ENCODE data around the gene ZNF480. TPM values are rescaled to one million over a fixed set of nuclear protein-coding genes. Genes with fewer than 3 reads are reported as not detected.

ZNF480 gene
- total and polyA plus RNA-seq, 2 of the 13 experiments (the other 11 are each of a cell fraction or from before 2014, with no cell fraction given): 2.1 to 9.6 TPM

- TF ChIP-seq, protein P1, sequence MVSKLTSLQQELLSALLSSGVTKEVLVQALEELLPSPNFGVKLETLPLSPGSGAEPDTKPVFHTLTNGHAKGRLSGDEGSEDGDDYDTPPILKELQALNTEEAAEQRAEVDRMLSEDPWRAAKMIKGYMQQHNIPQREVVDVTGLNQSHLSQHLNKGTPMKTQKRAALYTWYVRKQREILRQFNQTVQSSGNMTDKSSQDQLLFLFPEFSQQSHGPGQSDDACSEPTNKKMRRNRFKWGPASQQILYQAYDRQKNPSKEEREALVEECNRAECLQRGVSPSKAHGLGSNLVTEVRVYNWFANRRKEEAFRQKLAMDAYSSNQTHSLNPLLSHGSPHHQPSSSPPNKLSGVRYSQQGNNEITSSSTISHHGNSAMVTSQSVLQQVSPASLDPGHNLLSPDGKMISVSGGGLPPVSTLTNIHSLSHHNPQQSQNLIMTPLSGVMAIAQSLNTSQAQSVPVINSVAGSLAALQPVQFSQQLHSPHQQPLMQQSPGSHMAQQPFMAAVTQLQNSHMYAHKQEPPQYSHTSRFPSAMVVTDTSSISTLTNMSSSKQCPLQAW (CRISPR knock-in tag; IDR thresholded peaks at IDR 0.05): no peak
- no peak for TF ChIP-seq ZFAT (CRISPR knock-in tag; conservative IDR thresholded peaks at IDR 0.05)
- no peak for TF ChIP-seq ZNF263 (CRISPR knock-in tag; IDR thresholded peaks at IDR 0.05)
- 0 out of 2 replicates have a peak, but pooled peaks have one; percentile 55 for TF ChIP-seq PCBP1 (IDR thresholded peaks at IDR 0.05; ENCODE audit: borderline replicate concordance, low read depth, low read length)
- no peak for TF ChIP-seq ZNF326 (CRISPR knock-in tag; IDR thresholded peaks at IDR 0.05; ENCODE audit: borderline replicate concordance)
- no peak for TF ChIP-seq ZNF766 (CRISPR knock-in tag; IDR thresholded peaks at IDR 0.05; ENCODE audit: borderline replicate concordance)
- TF ChIP-seq GPN1 (CRISPR knock-in tag; IDR thresholded peaks at IDR 0.05; ENCODE audit: borderline replicate concordance): no peak
- TF ChIP-seq, protein P2, sequence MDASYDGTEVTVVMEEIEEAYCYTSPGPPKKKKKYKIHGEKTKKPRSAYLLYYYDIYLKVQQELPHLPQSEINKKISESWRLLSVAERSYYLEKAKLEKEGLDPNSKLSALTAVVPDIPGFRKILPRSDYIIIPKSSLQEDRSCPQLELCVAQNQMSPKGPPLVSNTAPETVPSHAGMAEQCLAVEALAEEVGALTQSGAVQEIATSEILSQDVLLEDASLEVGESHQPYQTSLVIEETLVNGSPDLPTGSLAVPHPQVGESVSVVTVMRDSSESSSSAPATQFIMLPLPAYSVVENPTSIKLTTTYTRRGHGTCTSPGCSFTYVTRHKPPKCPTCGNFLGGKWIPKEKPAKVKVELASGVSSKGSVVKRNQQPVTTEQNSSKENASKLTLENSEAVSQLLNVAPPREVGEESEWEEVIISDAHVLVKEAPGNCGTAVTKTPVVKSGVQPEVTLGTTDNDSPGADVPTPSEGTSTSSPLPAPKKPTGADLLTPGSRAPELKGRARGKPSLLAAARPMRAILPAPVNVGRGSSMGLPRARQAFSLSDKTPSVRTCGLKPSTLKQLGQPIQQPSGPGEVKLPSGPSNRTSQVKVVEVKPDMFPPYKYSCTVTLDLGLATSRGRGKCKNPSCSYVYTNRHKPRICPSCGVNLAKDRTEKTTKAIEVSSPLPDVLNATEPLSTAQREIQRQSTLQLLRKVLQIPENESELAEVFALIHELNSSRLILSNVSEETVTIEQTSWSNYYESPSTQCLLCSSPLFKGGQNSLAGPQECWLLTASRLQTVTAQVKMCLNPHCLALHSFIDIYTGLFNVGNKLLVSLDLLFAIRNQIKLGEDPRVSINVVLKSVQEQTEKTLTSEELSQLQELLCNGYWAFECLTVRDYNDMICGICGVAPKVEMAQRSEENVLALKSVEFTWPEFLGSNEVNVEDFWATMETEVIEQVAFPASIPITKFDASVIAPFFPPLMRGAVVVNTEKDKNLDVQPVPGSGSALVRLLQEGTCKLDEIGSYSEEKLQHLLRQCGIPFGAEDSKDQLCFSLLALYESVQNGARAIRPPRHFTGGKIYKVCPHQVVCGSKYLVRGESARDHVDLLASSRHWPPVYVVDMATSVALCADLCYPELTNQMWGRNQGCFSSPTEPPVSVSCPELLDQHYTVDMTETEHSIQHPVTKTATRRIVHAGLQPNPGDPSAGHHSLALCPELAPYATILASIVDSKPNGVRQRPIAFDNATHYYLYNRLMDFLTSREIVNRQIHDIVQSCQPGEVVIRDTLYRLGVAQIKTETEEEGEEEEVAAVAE (CRISPR knock-in tag; IDR thresholded peaks at IDR 0.05; ENCODE audit: borderline replicate concordance): no peak; the same call in 1 of the 2 replicates
- no peak for TF ChIP-seq ZSCAN20 (CRISPR knock-in tag; IDR thresholded peaks at IDR 0.05; ENCODE audit: borderline replicate concordance)
- no peak for TF ChIP-seq ZNF589 (CRISPR knock-in tag; conservative IDR thresholded peaks at IDR 0.05)
- no peak for TF ChIP-seq ZNF576 (CRISPR knock-in tag; IDR thresholded peaks at IDR 0.05)
- TF ChIP-seq KDM1A (CRISPR knock-in tag; IDR thresholded peaks at IDR 0.05): no peak
- TF ChIP-seq, protein P3, sequence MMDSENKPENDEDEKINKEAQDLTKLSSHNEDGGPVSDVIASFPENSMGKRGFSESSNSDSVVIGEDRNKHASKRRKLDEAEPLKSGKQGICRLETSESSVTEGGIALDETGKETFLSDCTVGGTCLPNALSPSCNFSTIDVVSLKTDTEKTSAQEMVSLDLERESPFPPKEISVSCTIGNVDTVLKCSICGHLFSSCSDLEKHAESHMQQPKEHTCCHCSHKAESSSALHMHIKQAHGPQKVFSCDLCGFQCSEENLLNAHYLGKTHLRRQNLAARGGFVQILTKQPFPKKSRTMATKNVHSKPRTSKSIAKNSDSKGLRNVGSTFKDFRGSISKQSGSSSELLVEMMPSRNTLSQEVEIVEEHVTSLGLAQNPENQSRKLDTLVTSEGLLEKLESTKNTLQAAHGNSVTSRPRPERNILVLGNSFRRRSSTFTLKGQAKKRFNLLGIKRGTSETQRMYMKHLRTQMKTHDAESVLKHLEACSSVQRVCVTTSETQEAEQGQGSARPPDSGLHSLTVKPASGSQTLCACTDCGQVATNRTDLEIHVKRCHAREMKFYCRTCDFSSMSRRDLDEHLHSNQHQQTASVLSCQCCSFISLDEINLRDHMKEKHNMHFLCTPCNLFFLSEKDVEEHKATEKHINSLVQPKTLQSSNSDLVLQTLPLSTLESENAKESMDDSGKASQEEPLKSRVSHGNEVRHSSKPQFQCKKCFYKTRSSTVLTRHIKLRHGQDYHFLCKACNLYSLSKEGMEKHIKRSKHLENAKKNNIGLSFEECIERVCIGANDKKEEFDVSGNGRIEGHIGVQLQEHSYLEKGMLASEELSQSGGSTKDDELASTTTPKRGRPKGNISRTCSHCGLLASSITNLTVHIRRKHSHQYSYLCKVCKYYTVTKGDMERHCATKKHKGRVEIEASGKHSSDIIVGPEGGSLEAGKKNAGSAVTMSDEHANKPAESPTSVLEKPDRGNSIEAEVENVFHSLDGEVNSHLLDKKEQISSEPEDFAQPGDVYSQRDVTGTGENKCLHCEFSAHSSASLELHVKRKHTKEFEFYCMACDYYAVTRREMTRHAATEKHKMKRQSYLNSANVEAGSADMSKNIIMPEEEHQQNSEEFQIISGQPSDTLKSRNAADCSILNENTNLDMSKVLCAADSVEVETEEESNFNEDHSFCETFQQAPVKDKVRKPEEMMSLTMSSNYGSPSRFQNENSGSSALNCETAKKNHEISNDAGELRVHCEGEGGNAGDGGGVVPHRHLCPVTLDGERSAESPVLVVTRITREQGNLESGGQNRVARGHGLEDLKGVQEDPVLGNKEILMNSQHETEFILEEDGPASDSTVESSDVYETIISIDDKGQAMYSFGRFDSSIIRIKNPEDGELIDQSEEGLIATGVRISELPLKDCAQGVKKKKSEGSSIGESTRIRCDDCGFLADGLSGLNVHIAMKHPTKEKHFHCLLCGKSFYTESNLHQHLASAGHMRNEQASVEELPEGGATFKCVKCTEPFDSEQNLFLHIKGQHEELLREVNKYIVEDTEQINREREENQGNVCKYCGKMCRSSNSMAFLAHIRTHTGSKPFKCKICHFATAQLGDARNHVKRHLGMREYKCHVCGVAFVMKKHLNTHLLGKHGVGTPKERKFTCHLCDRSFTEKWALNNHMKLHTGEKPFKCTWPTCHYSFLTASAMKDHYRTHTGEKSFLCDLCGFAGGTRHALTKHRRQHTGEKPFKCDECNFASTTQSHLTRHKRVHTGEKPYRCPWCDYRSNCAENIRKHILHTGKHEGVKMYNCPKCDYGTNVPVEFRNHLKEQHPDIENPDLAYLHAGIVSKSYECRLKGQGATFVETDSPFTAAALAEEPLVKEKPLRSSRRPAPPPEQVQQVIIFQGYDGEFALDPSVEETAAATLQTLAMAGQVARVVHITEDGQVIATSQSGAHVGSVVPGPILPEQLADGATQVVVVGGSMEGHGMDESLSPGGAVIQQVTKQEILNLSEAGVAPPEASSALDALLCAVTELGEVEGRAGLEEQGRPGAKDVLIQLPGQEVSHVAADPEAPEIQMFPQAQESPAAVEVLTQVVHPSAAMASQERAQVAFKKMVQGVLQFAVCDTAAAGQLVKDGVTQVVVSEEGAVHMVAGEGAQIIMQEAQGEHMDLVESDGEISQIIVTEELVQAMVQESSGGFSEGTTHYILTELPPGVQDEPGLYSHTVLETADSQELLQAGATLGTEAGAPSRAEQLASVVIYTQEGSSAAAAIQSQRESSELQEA (CRISPR knock-in tag; IDR thresholded peaks at IDR 0.05; ENCODE audit: not compliant biosample characterization): no peak
Measured at GRCh38 chr19:52269338-52270261, 27.4 kb upstream of the ZNF480 start, which contains the start of gene ZNF766 (continued).

Data from HepG2 (cell line).